PFSK-1 (cell line): ENCODE measurements around the gene C16orf82.

Experiments used
- POLR2AphosphoS5 ChIP-seq: IDR thresholded peaks from 2 replicates; pipeline ENCODE4 v1.6.1; 2012; ENCODE audit warnings: low read depth, mild to moderate bottlenecking, control low read depth, low read length, moderate library complexity
- REST ChIP-seq, 2 experiments: IDR thresholded peaks; 2 replicates each; pipeline versions ENCODE4 v1.6.1 to v1.8.0; 2011 to 2012; ENCODE audit warnings: low read depth in 2 of 2, low read length in 2 of 2, control low read depth in 1 of 2, inconsistent platforms in 1 of 2, mild to moderate bottlenecking in 1 of 2, moderate library complexity in 1 of 2; ENCODE audit not compliant: insufficient read depth in 1 of 2

- TF ChIP-seq REST (IDR thresholded peaks at IDR 0.05; ENCODE audit: insufficient read depth in 1 of 2, low read depth in 2 of 2, low read length in 2 of 2): no peak
- no peak for TF ChIP-seq POLR2AphosphoS5
Measured at GRCh38 chr16:27083861-27084261, 17.1 kb downstream of the C16orf82 start.
